22Rv1 (cell line): ENCODE data around the gene CSMD2.

Experiments
- CTCF ChIP-seq: fragments of 450-650 bp; IDR thresholded peaks from 2 replicates; pipeline ENCODE4 v1.5.1; 2017; ENCODE audit warnings: mild to moderate bottlenecking
- ZFX ChIP-seq: fragments of 450-650 bp; IDR thresholded peaks from 2 replicates; pipeline ENCODE4 v1.6.1; 2017; ENCODE audit warnings: antibody characterized with exemption, borderline replicate concordance

DNA sequence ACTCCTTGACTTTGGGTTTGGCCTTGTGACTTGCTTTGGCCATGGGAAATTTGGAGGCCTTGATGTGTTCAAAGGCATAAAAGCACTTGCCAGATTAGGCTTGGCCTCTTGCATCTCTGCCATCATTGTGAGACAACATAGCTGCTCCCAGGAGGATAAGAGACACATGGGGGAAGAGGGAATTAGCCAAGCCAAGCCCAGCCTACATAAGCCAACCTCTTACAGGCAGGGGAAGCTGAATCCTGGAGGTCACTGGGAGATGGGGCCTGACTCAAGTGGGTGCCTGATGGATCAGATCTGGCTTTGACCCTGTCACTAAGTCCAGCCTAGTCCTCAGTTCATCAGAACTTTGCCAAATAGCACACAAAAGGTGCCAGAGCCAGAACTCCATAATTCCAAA lies 338.7 kb downstream of the CSMD2 start:
- no peak for TF ChIP-seq CTCF
- TF ChIP-seq ZFX: no peak
